Hepatocyte (in vitro differentiated cells): ENCODE data around the gene BMP7.

Experiments
- CTCF ChIP-seq: fragments of 200-600 bp; sonication (generic); IDR thresholded peaks from 2 replicates; pipeline ENCODE4 v1.5.1; 2016; ENCODE audit warnings: antibody characterized with exemption, mild to moderate bottlenecking; ENCODE audit not compliant: poor library complexity
- EZH2phosphoT487 ChIP-seq: fragments of 200-600 bp; sonication (generic); IDR thresholded peaks from one replicate; pipeline ENCODE4 v1.6.1; 2018; ENCODE audit warnings: antibody characterized with exemption, mild to moderate bottlenecking, low read depth, moderate library complexity; ENCODE audit not compliant: unreplicated experiment, severe bottlenecking

- no peak for TF ChIP-seq CTCF
- TF ChIP-seq EZH2phosphoT487 = no peak
Measured at GRCh38 chr20:57202309-57202708, 64.1 kb downstream of the BMP7 start.
